ENCODE results near the gene NUP42.
"Not testable (repeated sequence)": the region's sequence is repeated elsewhere in the genome, so short reads cannot be mapped to it uniquely, and the experiment has no call there.

Gene NUP42

GRCh38 chr7:23218196-23218595, 36.3 kb downstream of the NUP42 start:
- no peak overlapping the region for H3K4me3 ChIP-seq (ENCODE audit: low read length)
- TF ChIP-seq, protein P1, sequence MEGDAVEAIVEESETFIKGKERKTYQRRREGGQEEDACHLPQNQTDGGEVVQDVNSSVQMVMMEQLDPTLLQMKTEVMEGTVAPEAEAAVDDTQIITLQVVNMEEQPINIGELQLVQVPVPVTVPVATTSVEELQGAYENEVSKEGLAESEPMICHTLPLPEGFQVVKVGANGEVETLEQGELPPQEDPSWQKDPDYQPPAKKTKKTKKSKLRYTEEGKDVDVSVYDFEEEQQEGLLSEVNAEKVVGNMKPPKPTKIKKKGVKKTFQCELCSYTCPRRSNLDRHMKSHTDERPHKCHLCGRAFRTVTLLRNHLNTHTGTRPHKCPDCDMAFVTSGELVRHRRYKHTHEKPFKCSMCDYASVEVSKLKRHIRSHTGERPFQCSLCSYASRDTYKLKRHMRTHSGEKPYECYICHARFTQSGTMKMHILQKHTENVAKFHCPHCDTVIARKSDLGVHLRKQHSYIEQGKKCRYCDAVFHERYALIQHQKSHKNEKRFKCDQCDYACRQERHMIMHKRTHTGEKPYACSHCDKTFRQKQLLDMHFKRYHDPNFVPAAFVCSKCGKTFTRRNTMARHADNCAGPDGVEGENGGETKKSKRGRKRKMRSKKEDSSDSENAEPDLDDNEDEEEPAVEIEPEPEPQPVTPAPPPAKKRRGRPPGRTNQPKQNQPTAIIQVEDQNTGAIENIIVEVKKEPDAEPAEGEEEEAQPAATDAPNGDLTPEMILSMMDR (conservative IDR thresholded peaks at IDR 0.05; ENCODE audit: low read length): no peak
- DNase-seq (ENCODE audit: low read depth): no peak

DNA sequence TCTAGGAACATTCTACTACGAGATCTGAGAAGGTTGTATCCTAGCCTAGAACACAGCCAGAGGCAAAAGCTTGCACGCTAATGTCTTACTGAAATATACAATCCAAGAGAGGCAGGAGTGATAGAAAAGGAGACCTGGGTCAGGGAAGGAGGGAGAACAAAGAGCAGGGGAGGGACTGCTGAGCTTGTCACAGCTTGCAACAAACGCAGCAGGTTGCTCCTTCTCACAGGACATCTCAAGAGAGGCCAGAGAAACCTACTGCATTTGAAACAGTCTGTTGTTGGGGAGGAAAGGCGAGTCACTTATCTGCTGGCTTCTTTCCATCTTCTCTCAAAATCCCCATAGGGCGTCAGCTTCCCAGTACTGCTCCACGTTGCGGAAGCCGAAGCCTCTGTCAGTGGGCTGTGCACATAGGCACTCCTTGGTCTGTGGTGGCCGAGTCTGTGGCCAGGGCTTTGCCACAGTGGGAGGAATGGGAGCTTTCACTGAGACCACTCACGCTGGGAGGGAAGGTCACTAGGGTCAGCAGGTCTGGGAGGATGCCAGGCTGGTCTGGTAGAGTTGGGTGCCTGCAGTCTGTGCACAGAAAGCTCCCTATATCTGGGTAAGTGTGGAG, 39.0 kb downstream of the NUP42 start:
- H3K4me3 ChIP-seq (ENCODE audit: low read length): no peak overlapping the region
- no peak for DNase-seq (ENCODE audit: low read depth)
- TF ChIP-seq, protein P1 (conservative IDR thresholded peaks at IDR 0.05; ENCODE audit: low read length): no peak

DNA sequence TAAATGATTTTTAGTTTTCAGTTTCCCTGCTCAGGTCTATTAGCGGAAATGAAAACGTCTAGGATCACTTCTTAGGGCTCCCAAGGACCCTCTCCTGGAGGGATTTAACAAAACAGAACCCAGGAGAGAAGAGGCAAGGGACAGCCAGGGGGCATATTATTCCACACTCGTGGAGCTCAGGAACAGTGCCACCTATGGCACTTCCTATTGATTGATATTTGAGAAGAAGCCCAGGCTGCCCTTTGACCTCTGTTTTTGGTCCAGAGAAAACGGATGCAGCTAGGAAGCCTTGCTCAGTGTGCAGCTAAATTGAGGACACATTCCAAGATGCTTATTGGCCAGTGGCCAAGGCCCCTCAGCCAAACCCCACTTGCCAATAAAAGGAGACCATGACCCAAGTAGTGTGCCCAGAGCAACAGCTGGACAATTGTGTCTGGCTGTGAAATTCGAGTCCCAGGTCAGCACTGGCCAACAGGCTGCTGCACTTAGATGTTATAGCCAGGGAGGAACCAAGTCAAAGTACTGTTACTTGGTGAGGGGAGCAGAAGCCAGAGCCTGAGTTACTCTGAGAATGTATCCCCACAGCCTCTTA, 40.7 kb downstream of the NUP42 start:
- TF ChIP-seq, protein P1 (conservative IDR thresholded peaks at IDR 0.05; ENCODE audit: low read length): no peak
- DNase-seq (ENCODE audit: low read depth): no peak
- no peak overlapping the region for H3K4me3 ChIP-seq (ENCODE audit: low read length)

DNA sequence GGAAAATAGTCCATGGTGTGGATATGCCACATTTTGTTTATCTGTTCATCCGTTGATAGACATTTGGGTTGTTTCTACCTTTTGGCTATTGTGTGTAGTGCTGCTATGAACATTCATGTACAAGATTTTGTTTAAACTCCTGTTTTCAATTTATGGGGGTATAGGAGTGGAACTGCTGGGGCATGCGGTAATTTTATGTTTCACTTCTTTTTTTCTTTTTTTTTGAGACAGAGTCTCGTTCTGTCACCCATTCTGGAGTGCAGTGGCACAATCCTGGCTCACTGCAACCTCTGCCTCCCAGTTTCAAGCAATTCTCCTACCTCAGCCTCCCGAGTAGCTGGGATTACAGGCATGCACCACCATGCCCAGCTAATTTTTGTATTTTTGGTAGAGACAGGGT, 42.5 kb downstream of the NUP42 start:
- not testable (repeated sequence) for H3K4me3 ChIP-seq (ENCODE audit: low read length); DNase-seq (ENCODE audit: low read depth)

GRCh38 chr7:23226844-23227450, 45.1 kb downstream of the NUP42 start:
- H3K4me3 ChIP-seq (ENCODE audit: low read length): no peak overlapping the region
- DNase-seq (ENCODE audit: low read depth): no peak
- TF ChIP-seq, protein P1 (conservative IDR thresholded peaks at IDR 0.05; ENCODE audit: low read length): no peak

- TF ChIP-seq, protein P1 (conservative IDR thresholded peaks at IDR 0.05; ENCODE audit: low read length): no peak
- H3K4me3 ChIP-seq (ENCODE audit: low read length): no peak overlapping the region
- DNase-seq (ENCODE audit: low read depth): no peak
These were observed 46.6 kb downstream of the NUP42 start for GRCh38 chr7:23228412-23228811.

DNA sequence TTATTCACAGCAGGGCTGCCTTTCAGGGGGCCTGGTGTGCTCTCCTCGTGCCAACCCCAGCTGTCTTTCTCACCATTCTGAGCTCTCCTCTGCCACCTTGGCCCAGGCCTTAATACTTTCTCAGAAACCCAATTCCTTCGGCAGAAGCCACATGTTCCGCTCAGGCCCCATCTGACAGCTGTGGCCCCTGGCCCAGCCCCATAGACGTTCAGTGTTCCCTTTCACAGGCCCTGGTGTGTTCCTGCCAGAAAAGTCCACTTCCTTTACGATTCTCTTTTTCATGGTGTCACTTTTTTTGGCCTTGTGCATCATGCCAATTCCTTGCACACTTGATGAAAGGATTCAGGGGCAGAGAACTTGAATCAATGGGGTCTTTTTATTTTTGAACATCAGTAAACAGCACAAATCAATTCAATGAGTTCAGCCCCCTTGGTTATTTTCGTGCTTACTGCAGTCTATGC, 48.8 kb downstream of the NUP42 start:
- DNase-seq (ENCODE audit: low read depth): no peak
- no peak overlapping the region for H3K4me3 ChIP-seq (ENCODE audit: low read length)
- TF ChIP-seq, protein P1 (conservative IDR thresholded peaks at IDR 0.05; ENCODE audit: low read length): no peak

Data from AG10803 (cell line).